ENCODE measurements around the gene ARHGAP42.

- TF ChIP-seq CTCF (conservative IDR thresholded peaks at IDR 0.05; ENCODE audit: low read depth, low read length) (no peak), POLR2A (IDR thresholded peaks at IDR 0.05; ENCODE audit: low read depth, low read length) (no peak), NFE2L2 (IDR thresholded peaks at IDR 0.05; ENCODE audit: low read depth, low read length) (no peak), RFX5 (IDR thresholded peaks at IDR 0.05; ENCODE audit: low read depth, low read length) (no peak), MXI1 (IDR thresholded peaks at IDR 0.05; ENCODE audit: borderline replicate concordance, low read depth, low read length) (no peak), ELK1 (IDR thresholded peaks at IDR 0.05; ENCODE audit: borderline replicate concordance, low read depth, low read length) (no peak), MAFK (IDR thresholded peaks at IDR 0.05; ENCODE audit: low read depth, low read length) (no peak), SMC3 (IDR thresholded peaks at IDR 0.05; ENCODE audit: low read depth, low read length) (no peak), USF2 (IDR thresholded peaks at IDR 0.05; ENCODE audit: low read depth, low read length) (no peak), FOS (IDR thresholded peaks at IDR 0.05; ENCODE audit: low read depth, low read length) (no peak), RAD21 (IDR thresholded peaks at IDR 0.05; ENCODE audit: low read length) (no peak), CEBPB (IDR thresholded peaks at IDR 0.05; ENCODE audit: low read depth, low read length) (no peak), BHLHE40 (IDR thresholded peaks at IDR 0.05; ENCODE audit: low read depth, low read length) (no peak), RCOR1 (IDR thresholded peaks at IDR 0.05; ENCODE audit: insufficient replicate concordance, low read length) (no peak)
Observed at GRCh38 chr11:100870138-100870537, 183.1 kb downstream of the ARHGAP42 start.

Measured in IMR-90 (cell line).